Fibroblast of mammary gland (primary cell): ENCODE data around the gene PLVAP.

Experiments
- DNase-seq: peaks from one replicate; pipeline ENCODE4 v3.0.0-alpha.2; 2010; ENCODE audit warnings: low read depth
- H3K4me3 ChIP-seq: 2 replicates; pipeline ENCODE4 v1.5.1; 2011; ENCODE audit warnings: low read depth, mild to moderate bottlenecking, low read length, moderate library complexity; ENCODE audit not compliant: control insufficient read depth
- TF ChIP-seq, protein P1 (sequence below): conservative IDR thresholded peaks from 2 replicates; pipeline ENCODE4 v1.5.1; 2011; ENCODE audit warnings: low read depth, low read length, inconsistent platforms; ENCODE audit not compliant: control insufficient read depth, insufficient read depth

The PLVAP gene

GRCh38 chr19:17312189-17313113 is 64.7 kb downstream of the PLVAP start:
- no peak for DNase-seq
- H3K4me3 ChIP-seq, result no peak overlapping the region
- TF ChIP-seq, protein P1, sequence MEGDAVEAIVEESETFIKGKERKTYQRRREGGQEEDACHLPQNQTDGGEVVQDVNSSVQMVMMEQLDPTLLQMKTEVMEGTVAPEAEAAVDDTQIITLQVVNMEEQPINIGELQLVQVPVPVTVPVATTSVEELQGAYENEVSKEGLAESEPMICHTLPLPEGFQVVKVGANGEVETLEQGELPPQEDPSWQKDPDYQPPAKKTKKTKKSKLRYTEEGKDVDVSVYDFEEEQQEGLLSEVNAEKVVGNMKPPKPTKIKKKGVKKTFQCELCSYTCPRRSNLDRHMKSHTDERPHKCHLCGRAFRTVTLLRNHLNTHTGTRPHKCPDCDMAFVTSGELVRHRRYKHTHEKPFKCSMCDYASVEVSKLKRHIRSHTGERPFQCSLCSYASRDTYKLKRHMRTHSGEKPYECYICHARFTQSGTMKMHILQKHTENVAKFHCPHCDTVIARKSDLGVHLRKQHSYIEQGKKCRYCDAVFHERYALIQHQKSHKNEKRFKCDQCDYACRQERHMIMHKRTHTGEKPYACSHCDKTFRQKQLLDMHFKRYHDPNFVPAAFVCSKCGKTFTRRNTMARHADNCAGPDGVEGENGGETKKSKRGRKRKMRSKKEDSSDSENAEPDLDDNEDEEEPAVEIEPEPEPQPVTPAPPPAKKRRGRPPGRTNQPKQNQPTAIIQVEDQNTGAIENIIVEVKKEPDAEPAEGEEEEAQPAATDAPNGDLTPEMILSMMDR, result no peak

DNA sequence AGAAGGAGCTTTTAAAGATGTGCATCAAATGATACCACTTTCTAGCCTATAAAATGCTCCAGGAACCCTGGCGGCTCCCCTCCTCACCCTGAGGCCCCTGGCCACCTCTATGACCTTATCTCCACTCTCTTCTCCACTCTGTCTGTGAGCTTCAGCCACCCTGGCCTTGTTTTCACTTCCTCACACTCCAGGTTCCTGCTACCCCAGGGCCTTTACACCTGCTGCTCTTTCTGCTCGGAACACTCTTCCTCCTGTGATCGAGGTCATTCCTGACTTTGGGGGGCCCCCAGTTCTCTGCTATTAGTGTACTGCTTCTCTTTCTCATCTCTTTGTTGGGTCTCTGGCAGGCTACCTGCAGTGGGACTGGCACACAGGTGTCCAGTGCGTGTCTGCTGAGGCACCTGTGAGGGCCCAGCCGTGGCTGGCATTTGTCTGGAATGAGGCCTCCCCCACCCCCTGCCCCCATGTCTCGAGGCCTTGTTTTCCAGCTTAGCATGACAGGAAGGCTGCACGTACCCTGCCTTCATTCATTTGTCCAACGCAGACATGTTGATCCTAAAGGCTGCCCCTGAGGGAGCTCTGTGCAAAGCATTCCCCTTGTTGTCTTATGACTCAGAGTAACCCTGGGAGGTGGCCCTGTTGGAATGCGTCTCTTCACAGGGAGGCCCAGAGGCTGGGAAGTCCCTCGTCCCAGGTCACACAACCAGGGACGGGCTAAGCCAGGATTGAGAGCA is 65.5 kb downstream of the PLVAP start:
- no peak overlapping the region for H3K4me3 ChIP-seq
- TF ChIP-seq, protein P1, result no peak
- peak; percentile 66 for DNase-seq

DNA sequence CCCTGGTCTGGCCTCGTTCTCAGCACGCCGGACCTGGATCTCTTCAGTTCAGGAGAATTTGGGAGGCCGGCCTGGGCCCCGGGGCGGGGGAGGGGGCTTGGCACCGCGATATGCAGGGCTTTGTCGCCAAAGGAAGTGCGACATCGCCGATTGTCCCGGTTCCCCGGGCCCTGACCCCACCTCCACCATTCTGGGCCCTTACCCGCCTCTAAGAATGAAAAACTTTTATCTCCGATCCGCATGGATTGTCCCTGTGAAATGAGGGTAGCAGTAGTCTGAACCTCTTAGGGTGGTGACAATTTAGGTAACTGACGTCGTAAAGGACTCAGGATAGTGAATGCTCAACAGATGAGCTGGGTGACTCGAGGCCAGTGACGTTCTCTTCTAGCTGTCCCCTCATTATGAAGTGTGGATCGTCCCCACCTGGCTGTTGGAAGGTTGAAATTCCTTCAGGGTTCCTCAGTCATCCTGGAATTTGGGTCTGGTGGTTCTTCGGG is 67.1 kb downstream of the PLVAP start:
- TF ChIP-seq, protein P1, result no peak
- no peak for DNase-seq
- peak overlapping the region; percentile 92 for H3K4me3 ChIP-seq

GRCh38 chr19:17309198-17309964 is 67.8 kb downstream of the PLVAP start, which contains the start of gene DDA1:
Gene DDA1 (plus strand): TSS chr19:17309563. CDS start chr19:17309655, 92 bp downstream.
- TF ChIP-seq, protein P1, result no peak
- peak; percentile 100 for DNase-seq
- peak within 1 kb of the TSS; percentile 92 for H3K4me3 ChIP-seq

DNA sequence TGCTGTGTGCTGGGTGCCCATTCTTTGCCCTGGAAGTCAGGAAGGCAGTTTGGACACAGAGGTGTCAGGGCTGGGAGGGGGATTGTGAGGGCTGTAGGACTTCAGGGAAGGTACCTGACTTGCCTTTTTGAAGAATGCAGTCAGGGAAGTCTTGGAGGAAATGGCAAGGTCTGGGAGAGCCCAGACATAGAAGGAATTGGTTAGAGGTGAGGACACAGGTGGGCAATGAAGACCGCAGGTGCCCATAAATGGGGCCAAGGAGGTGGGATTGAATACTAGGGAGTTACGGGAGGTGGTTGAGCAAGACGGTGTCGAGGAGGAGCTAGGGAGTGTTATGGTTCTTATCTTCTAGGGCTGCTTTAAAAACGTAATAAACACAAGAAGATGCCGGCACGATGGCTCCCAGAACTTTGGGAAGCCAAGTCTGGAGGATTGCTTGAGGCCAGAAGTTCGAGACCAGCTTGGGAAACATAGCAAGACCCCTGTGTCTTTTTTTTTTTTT is 69.2 kb downstream of the PLVAP start:
- TF ChIP-seq, protein P1, result no peak
- no peak for DNase-seq
- no peak overlapping the region for H3K4me3 ChIP-seq

DNA sequence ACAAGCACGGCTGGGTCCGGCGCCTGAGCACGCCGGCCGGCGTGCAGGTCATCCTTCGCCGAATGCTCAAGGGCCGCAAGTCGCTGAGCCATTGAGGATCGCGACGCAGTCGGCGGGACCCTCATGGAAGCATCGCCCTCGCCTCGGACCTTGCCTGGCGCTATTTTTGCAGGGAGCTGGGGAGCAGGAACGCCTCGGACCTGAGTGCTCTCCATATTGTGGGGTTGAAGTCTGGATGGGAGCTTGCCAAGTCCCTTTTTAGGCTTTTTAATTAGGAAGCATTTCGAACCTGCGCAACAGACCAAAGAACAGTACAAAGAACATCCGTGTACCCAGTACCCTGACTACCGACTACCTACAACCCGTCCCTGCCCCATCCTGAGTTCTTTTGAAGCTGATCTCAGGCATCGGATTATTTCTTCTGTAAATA is 70.8 kb downstream of the PLVAP start:
- H3K4me3 ChIP-seq, result peak overlapping the region; percentile 78
- DNase-seq, result no peak
- TF ChIP-seq, protein P1, result no peak
